AG09319 (cell line): ENCODE data around the gene GSTCD.
"Not testable (repeated sequence)": the region's sequence is repeated elsewhere in the genome, so short reads cannot be mapped to it uniquely, and the experiment has no call there.

Source experiments
- DNase-seq: peaks from one replicate; pipeline ENCODE4 v3.0.0-alpha.2; 2010; ENCODE audit warnings: low read depth; ENCODE audit errors: extremely low read depth
- CTCF ChIP-seq: IDR thresholded peaks from 2 replicates; pipeline ENCODE4 v1.5.1; 2011; ENCODE audit warnings: low read depth, mild to moderate bottlenecking, inconsistent platforms, low read length, moderate library complexity

GSTCD gene

GRCh38 chr4:105674011-105674410 is 34.6 kb upstream of the GSTCD start:
- no peak for DNase-seq
- no peak for TF ChIP-seq CTCF

- TF ChIP-seq CTCF = no peak
- no peak for DNase-seq
These were observed 30.9 kb upstream of the GSTCD start for GRCh38 chr4:105677709-105678108.

GRCh38 chr4:105679186-105679585 is 29.4 kb upstream of the GSTCD start:
- no peak for DNase-seq
- TF ChIP-seq CTCF = no peak

GRCh38 chr4:105683038-105683437 is 25.5 kb upstream of the GSTCD start:
- no peak for DNase-seq
- TF ChIP-seq CTCF = no peak

- no peak for DNase-seq
- no peak for TF ChIP-seq CTCF
These were observed 22.0 kb upstream of the GSTCD start for GRCh38 chr4:105686571-105686970.

- DNase-seq = not testable (repeated sequence)
These were observed 13.8 kb upstream of the GSTCD start for GRCh38 chr4:105694812-105695211.

- not testable (repeated sequence) for DNase-seq
These were observed 12.8 kb upstream of the GSTCD start for GRCh38 chr4:105695832-105696231.

GRCh38 chr4:105698607-105699006 is 10.0 kb upstream of the GSTCD start:
- no peak for DNase-seq
- no peak for TF ChIP-seq CTCF

- no peak for TF ChIP-seq CTCF
- DNase-seq = no peak
These were observed 803 bp upstream of the GSTCD start for GRCh38 chr4:105707782-105708180.
